Hepatocyte (in vitro differentiated cells): ENCODE data around the gene GXYLT2.

Experiments
- EZH2 ChIP-seq: fragments of 200-600 bp; sonication (generic); IDR thresholded peaks from 2 replicates; pipeline ENCODE4 v1.6.1; 2016; ENCODE audit warnings: antibody characterized with exemption, mild to moderate bottlenecking, borderline replicate concordance
- TF ChIP-seq, protein P1 (sequence below): fragments of 200-600 bp; sonication (generic); IDR thresholded peaks from 2 replicates; pipeline ENCODE4 v1.5.1; 2016; ENCODE audit warnings: antibody characterized with exemption, mild to moderate bottlenecking; ENCODE audit not compliant: poor library complexity

DNA sequence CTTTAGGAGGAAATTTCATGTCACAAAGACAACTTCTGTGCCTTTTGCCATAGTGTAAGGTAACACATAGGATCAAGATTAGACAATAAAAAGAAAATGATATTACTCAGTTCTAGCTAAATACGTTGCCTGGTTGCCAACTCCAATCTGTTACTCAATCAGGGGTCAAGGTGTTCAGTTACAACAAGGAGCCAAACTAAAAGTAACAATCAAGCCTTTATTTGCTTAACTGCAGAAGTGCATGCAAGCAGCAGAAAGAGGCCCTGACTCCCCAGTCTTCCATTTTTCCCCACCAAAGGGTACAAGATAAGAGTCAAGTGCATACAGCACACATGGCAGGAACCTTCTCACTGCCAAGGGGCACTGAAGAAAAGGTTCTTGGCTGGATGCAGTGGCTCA is 80.4 kb downstream of the GXYLT2 start:
- TF ChIP-seq, protein P1, sequence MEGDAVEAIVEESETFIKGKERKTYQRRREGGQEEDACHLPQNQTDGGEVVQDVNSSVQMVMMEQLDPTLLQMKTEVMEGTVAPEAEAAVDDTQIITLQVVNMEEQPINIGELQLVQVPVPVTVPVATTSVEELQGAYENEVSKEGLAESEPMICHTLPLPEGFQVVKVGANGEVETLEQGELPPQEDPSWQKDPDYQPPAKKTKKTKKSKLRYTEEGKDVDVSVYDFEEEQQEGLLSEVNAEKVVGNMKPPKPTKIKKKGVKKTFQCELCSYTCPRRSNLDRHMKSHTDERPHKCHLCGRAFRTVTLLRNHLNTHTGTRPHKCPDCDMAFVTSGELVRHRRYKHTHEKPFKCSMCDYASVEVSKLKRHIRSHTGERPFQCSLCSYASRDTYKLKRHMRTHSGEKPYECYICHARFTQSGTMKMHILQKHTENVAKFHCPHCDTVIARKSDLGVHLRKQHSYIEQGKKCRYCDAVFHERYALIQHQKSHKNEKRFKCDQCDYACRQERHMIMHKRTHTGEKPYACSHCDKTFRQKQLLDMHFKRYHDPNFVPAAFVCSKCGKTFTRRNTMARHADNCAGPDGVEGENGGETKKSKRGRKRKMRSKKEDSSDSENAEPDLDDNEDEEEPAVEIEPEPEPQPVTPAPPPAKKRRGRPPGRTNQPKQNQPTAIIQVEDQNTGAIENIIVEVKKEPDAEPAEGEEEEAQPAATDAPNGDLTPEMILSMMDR: no peak
- no peak for TF ChIP-seq EZH2
